Neutrophil (primary cell): ENCODE data around the gene RAPGEF1.
"Not testable (repeated sequence)": the region's sequence is repeated elsewhere in the genome, so short reads cannot be mapped to it uniquely, and the experiment has no call there.

Experiments
- H3K27ac ChIP-seq: fragments of 200-600 bp; sonication (generic); 2 replicates; pipeline ENCODE4 v1.5.1; 2016; ENCODE audit warnings: mild to moderate bottlenecking, moderate library complexity
- H3K27me3 ChIP-seq: fragments of 200-600 bp; sonication (generic); 2 replicates; pipeline ENCODE4 v1.6.0; 2016; ENCODE audit warnings: mild to moderate bottlenecking
- H3K36me3 ChIP-seq: fragments of 200-600 bp; sonication (generic); 2 replicates; pipeline ENCODE4 v1.5.1; 2017
- H3K4me1 ChIP-seq, 2 experiments: fragments of 200-600 bp in 1 of 2; sonication (generic) in 1 of 2; 1 replicate in 1 of 2; 2 replicates in 1 of 2; pipeline versions ENCODE4 v1.5.1 to v1.6.1; 2013 to 2016; ENCODE audit warnings: low read depth in 1 of 2, low read length in 1 of 2, mild to moderate bottlenecking in 1 of 2, moderate library complexity in 1 of 2; ENCODE audit not compliant: control insufficient read depth in 1 of 2, insufficient read depth in 1 of 2
- H3K4me3 ChIP-seq, 2 experiments: fragments of 200-600 bp in 1 of 2; sonication (generic) in 1 of 2; 1 replicate in 1 of 2; 2 replicates in 1 of 2; pipeline ENCODE4 v1.5.1; 2013 to 2016; ENCODE audit warnings: low read depth in 1 of 2, low read length in 1 of 2, mild to moderate bottlenecking in 1 of 2, moderate library complexity in 1 of 2
- H3K9me3 ChIP-seq: fragments of 200-600 bp; sonication (generic); 2 replicates; pipeline ENCODE4 v1.5.1; 2016
- CTCF ChIP-seq: fragments of 200-600 bp; sonication (generic); IDR thresholded peaks from 2 replicates; pipeline ENCODE4 v1.5.1; 2016; ENCODE audit warnings: antibody characterized with exemption

RAPGEF1 gene

GRCh38 chr9:131755541-131756198 lies 15.8 kb upstream of the RAPGEF1 start:
- Histone ChIP-seq H3K27me3 (peaks cover 43% of the 10 kb centered on the region), H3K27ac (no peak overlapping the region), H3K4me3 (no peak overlapping the region), H3K9me3 (no peaks in the 10 kb centered on the region), H3K36me3 (no peaks in the 10 kb centered on the region), H3K4me1 (no peaks in the 10 kb centered on the region)
- TF ChIP-seq CTCF: peak; percentile 48

GRCh38 chr9:131754846-131755245 lies 15.0 kb upstream of the RAPGEF1 start:
- Histone ChIP-seq H3K4me1 (no peaks in the 10 kb centered on the region), H3K27me3 (peaks cover 42% of the 10 kb centered on the region), H3K36me3 (no peaks in the 10 kb centered on the region), H3K27ac (no peak overlapping the region), H3K9me3 (no peaks in the 10 kb centered on the region), H3K4me3 (no peak overlapping the region)
- TF ChIP-seq CTCF: no peak

GRCh38 chr9:131753751-131754150 lies 13.9 kb upstream of the RAPGEF1 start:
- H3K4me3 ChIP-seq, H3K4me1 ChIP-seq, H3K36me3 ChIP-seq, H3K27ac ChIP-seq, H3K9me3 ChIP-seq: not testable (repeated sequence)
- peaks cover 31% of the 10 kb centered on the region for H3K27me3 ChIP-seq

- no peak overlapping the region for H3K27ac ChIP-seq
- H3K27me3 ChIP-seq: peaks cover 17% of the 10 kb centered on the region
- no peaks in the 10 kb centered on the region for H3K4me1 ChIP-seq
- no peak for TF ChIP-seq CTCF
- no peaks in the 10 kb centered on the region for H3K9me3 ChIP-seq
- H3K4me3 ChIP-seq: no peak overlapping the region
- H3K36me3 ChIP-seq: no peaks in the 10 kb centered on the region
Measured at GRCh38 chr9:131752231-131752884, 12.5 kb upstream of the RAPGEF1 start.

- Histone ChIP-seq H3K4me3 (no peak overlapping the region), H3K4me1 (peaks cover 7% of the 10 kb centered on the region in 2 experiments), H3K36me3 (no peaks in the 10 kb centered on the region), H3K27me3 (no peaks in the 10 kb centered on the region), H3K9me3 (no peaks in the 10 kb centered on the region), H3K27ac (no peak overlapping the region)
- TF ChIP-seq CTCF: no peak
Measured at GRCh38 chr9:131748411-131748955, 8.6 kb upstream of the RAPGEF1 start.

- H3K36me3 ChIP-seq: no peaks in the 10 kb centered on the region
- no peak for TF ChIP-seq CTCF
- H3K9me3 ChIP-seq: no peaks in the 10 kb centered on the region
- no peak overlapping the region for H3K27ac ChIP-seq
- H3K4me1 ChIP-seq: peaks cover 7% of the 10 kb centered on the region in 2 experiments
- H3K27me3 ChIP-seq: no peaks in the 10 kb centered on the region
- H3K4me3 ChIP-seq: no peak overlapping the region
Measured at GRCh38 chr9:131747352-131747751, 7.5 kb upstream of the RAPGEF1 start.
